Breast epithelium (tissue), 3 donors: Measurements from ENCODE around the gene RPS6KA6.

Experiments
- CTCF ChIP-seq, 3 donors: fragments of 450-650 bp; IDR thresholded peaks; one replicate each; pipeline ENCODE4 v1.5.1; 2016 to 2017; ENCODE audit warnings: antibody characterized with exemption in 3 of 3, mild to moderate bottlenecking in 3 of 3, moderate library complexity in 3 of 3
- POLR2A ChIP-seq: fragments of 450-650 bp; IDR thresholded peaks from one replicate; pipeline ENCODE4 v1.6.1; 2016; ENCODE audit warnings: antibody characterized with exemption, mild to moderate bottlenecking, moderate library complexity
- POLR2AphosphoS5 ChIP-seq, 3 donors: sonication (generic); formaldehyde crosslinking; IDR thresholded peaks; one replicate each; pipeline ENCODE4 v1.6.1; 2017; ENCODE audit warnings: antibody characterized with exemption in 3 of 3

- TF ChIP-seq POLR2AphosphoS5 (IDR thresholded peaks at IDR 0.05), result no peak
- TF ChIP-seq CTCF (IDR thresholded peaks at IDR 0.05), result no peak
- no peak for TF ChIP-seq POLR2A
These were observed 43.7 kb downstream of the RPS6KA6 start for GRCh38 chrX:84144281-84144680.
